H1 (cell line): ENCODE data around the gene FOXF1. TPM values are rescaled to one million over a fixed set of nuclear protein-coding genes. Genes with fewer than 3 reads are reported as not detected.

Experiments used
- CTCF ChIA-PET: fragments of 300-600 bp; sonication (Branson Sonifier 250); formaldehyde crosslinking; loops from one replicate; lab custom pipeline; 2021; ENCODE audit not compliant: partially characterized antibody; lab: Charles Lee
- POLR2A ChIA-PET: fragments of 300-600 bp; sonication (Branson Sonifier 250); formaldehyde crosslinking; loops from one replicate; lab custom pipeline; 2021; ENCODE audit warnings: inconsistent platforms; ENCODE audit not compliant: partially characterized antibody; lab: Charles Lee
- DNase-seq, 2 experiments: peaks; one replicate each; pipeline versions ENCODE4 v3.0.0 to v3.0.0-alpha.2; 2010 to 2022; ENCODE audit warnings: low spot score in 2 of 2, low read depth in 1 of 2, mixed read lengths in 1 of 2
- FAIRE-seq: peaks from 2 replicates; lab custom pipeline; 2011; peaks lifted over from hg19 to GRCh38; lab: Jason Lieb, UNC
- H2AFZ ChIP-seq: 2 replicates; pipeline ENCODE4 v1.8.1; 2012; ENCODE audit warnings: low read length, inconsistent platforms
- H2AK5ac ChIP-seq: 2 replicates; pipeline ENCODE4 v1.6.1; 2013; ENCODE audit warnings: low read depth, low read length
- H2BK120ac ChIP-seq: replicated peaks from 2 replicates; pipeline ENCODE3; 2013; ENCODE audit warnings: low read depth, low read length, inconsistent platforms
- H2BK12ac ChIP-seq: 2 replicates; pipeline ENCODE4 v1.6.1; 2013; ENCODE audit warnings: low read depth, low read length
- H2BK15ac ChIP-seq: 2 replicates; pipeline ENCODE4 v1.6.1; 2013; ENCODE audit warnings: low read length
- H2BK20ac ChIP-seq: 2 replicates; pipeline ENCODE4 v1.6.1; 2013; ENCODE audit warnings: low read length
- H2BK5ac ChIP-seq: 2 replicates; pipeline ENCODE4 v1.6.1; 2013; ENCODE audit warnings: low read depth, low read length
- H3K14ac ChIP-seq: 2 replicates; pipeline ENCODE4 v1.6.1; 2013; ENCODE audit warnings: inconsistent platforms; ENCODE audit not compliant: insufficient read length
- H3K18ac ChIP-seq: 2 replicates; pipeline ENCODE4 v1.6.1; 2013; ENCODE audit warnings: low read length; ENCODE audit errors: extremely low read depth
- H3K23ac ChIP-seq: 2 replicates; pipeline ENCODE4 v1.6.1; 2013; ENCODE audit warnings: inconsistent platforms; ENCODE audit not compliant: insufficient read length
- H3K23me2 ChIP-seq: 2 replicates; pipeline ENCODE4 v1.6.1; 2013; ENCODE audit warnings: low read depth, low read length
- H3K27ac ChIP-seq: 2 replicates; pipeline ENCODE4 v1.6.1; 2011; ENCODE audit warnings: low read depth, low read length, inconsistent platforms
- H3K27me3 ChIP-seq, 4 experiments: replicated peaks in 1 of 4; 1 replicate in 1 of 4; 2 replicates in 3 of 4; pipeline versions ENCODE4 v1.6.1 to v1.8.1; 2011 to 2013; ENCODE audit warnings: low read length in 3 of 4, mild to moderate bottlenecking in 3 of 4, inconsistent platforms in 2 of 4, mixed read lengths in 2 of 4, moderate library complexity in 1 of 4; ENCODE audit not compliant: control insufficient read depth in 3 of 4, insufficient read depth in 3 of 4; ENCODE audit errors: extremely low read depth in 1 of 4
- H3K36me3 ChIP-seq, 4 experiments: 2 replicates each; pipeline versions ENCODE4 v1.6.1 to v1.8.1; 2011 to 2013; ENCODE audit warnings: mild to moderate bottlenecking in 4 of 4, low read length in 3 of 4, moderate library complexity in 2 of 4, control low read depth in 1 of 4, inconsistent platforms in 1 of 4; ENCODE audit not compliant: insufficient read depth in 4 of 4, control insufficient read depth in 2 of 4
- H3K4ac ChIP-seq: replicated peaks from 2 replicates; pipeline ENCODE3; 2013; ENCODE audit warnings: low read length, low read depth, mixed read lengths, inconsistent platforms; ENCODE audit not compliant: insufficient read length
- H3K4me1 ChIP-seq, 4 experiments: replicated peaks in 1 of 4; 1 replicate in 1 of 4; 2 replicates in 3 of 4; pipeline versions ENCODE4 v1.6.1 to v1.8.1; 2011 to 2013; ENCODE audit warnings: low read length in 3 of 4, inconsistent platforms in 2 of 4, mixed read lengths in 1 of 4; ENCODE audit not compliant: insufficient read depth in 4 of 4, control insufficient read depth in 3 of 4
- H3K4me2 ChIP-seq, 2 experiments: 2 replicates each; pipeline versions ENCODE4 v1.6.1 to v1.8.1; 2011 to 2013; ENCODE audit warnings: low read depth in 2 of 2, low read length in 2 of 2, control low read depth in 1 of 2, inconsistent platforms in 1 of 2, mild to moderate bottlenecking in 1 of 2; ENCODE audit not compliant: insufficient read depth in 1 of 2
- H3K4me3 ChIP-seq, 4 experiments: fragments of 200-600, 300-600 bp in 1 of 4; sonication (generic), shearing (Covaris generic), sonication (Bioruptor Twin) in 1 of 4; 2 replicates each; pipeline versions ENCODE4 v1.5.1 to v1.8.1; 2011 to 2016; ENCODE audit warnings: low read length in 4 of 4, low read depth in 3 of 4, control low read depth in 2 of 4, inconsistent platforms in 2 of 4, mild to moderate bottlenecking in 2 of 4, mixed read lengths in 1 of 4, moderate library complexity in 1 of 4; ENCODE audit not compliant: insufficient read depth in 2 of 4; ENCODE audit errors: extremely low read depth in 1 of 4
- H3K56ac ChIP-seq: replicated peaks from 2 replicates; pipeline ENCODE3; 2013; ENCODE audit warnings: low read depth, mild to moderate bottlenecking, mixed read lengths, low read length, inconsistent platforms; ENCODE audit not compliant: insufficient read length
- H3K79me1 ChIP-seq: 2 replicates; pipeline ENCODE4 v1.6.1; 2013; ENCODE audit warnings: low read depth, low read length, control low read depth
- H3K79me2 ChIP-seq, 2 experiments: 2 replicates each; pipeline versions ENCODE4 v1.6.1 to v1.8.1; 2012 to 2013; ENCODE audit warnings: low read length in 2 of 2, mild to moderate bottlenecking in 2 of 2, inconsistent platforms in 1 of 2; ENCODE audit not compliant: insufficient read depth in 2 of 2, control insufficient read depth in 1 of 2
- H3K9ac ChIP-seq, 4 experiments: replicated peaks in 1 of 4; 1 replicate in 1 of 4; 2 replicates in 3 of 4; pipeline versions ENCODE4 v1.6.1 to v1.8.1; 2011 to 2013; ENCODE audit warnings: low read depth in 3 of 4, low read length in 3 of 4, control low read depth in 2 of 4, mild to moderate bottlenecking in 2 of 4, moderate library complexity in 2 of 4, inconsistent platforms in 1 of 4; ENCODE audit errors: extremely low read depth in 1 of 4
- H3K9me3 ChIP-seq, 2 experiments: 2 replicates each; pipeline versions ENCODE4 v1.6.1 to v1.8.1; 2012 to 2013; ENCODE audit warnings: mild to moderate bottlenecking in 2 of 2, moderate library complexity in 2 of 2, control low read depth in 1 of 2, inconsistent platforms in 1 of 2, low read depth in 1 of 2, low read length in 1 of 2, mixed read lengths in 1 of 2; ENCODE audit not compliant: insufficient read depth in 2 of 2
- H4K20me1 ChIP-seq, 2 experiments: replicated peaks in 1 of 2; 2 replicates each; pipeline versions ENCODE3 to v1.8.1; 2011 to 2013; ENCODE audit warnings: inconsistent platforms in 2 of 2, low read length in 2 of 2, mild to moderate bottlenecking in 1 of 2; ENCODE audit not compliant: insufficient read depth in 2 of 2, control insufficient read depth in 1 of 2
- H4K5ac ChIP-seq: 2 replicates; pipeline ENCODE4 v1.6.1; 2013; ENCODE audit warnings: low read length, low read depth, mixed read lengths, inconsistent platforms; ENCODE audit not compliant: insufficient read length
- H4K8ac ChIP-seq: 2 replicates; pipeline ENCODE4 v1.8.0; 2013; ENCODE audit warnings: mild to moderate bottlenecking, moderate library complexity, low read length, inconsistent platforms; ENCODE audit not compliant: insufficient read depth; ENCODE audit errors: extremely low read depth
- H4K91ac ChIP-seq: replicated peaks from 2 replicates; pipeline ENCODE3; 2013; ENCODE audit warnings: low read length, mixed read lengths, inconsistent platforms; ENCODE audit not compliant: insufficient read length
- BRCA1 ChIP-seq: IDR thresholded peaks from 2 replicates; pipeline ENCODE4 v1.6.1; 2012; ENCODE audit warnings: low read depth, low read length, improper control_type of control experiment
- KDM1A ChIP-seq: fragments of 200-600, 300-600 bp; sonication (generic); IDR thresholded peaks from 2 replicates; pipeline ENCODE4 v1.7.1; 2016; ENCODE audit warnings: mild to moderate bottlenecking, low read length, borderline replicate concordance
- MAFK ChIP-seq: IDR thresholded peaks from 2 replicates; pipeline ENCODE4 v1.6.1; 2012; ENCODE audit warnings: low read depth, mild to moderate bottlenecking, improper control_type of control experiment, low read length
- NRF1 ChIP-seq: IDR thresholded peaks from 2 replicates; pipeline ENCODE4 v1.6.1; 2011; ENCODE audit warnings: mild to moderate bottlenecking, low read depth, low read length, improper control_type of control experiment
- POU5F1 ChIP-seq: IDR thresholded peaks from 2 replicates; pipeline ENCODE4 v1.6.1; 2011; ENCODE audit warnings: low read depth, mild to moderate bottlenecking, low read length, moderate library complexity
- RAD21 ChIP-seq, 2 experiments: IDR thresholded peaks in 1 of 2; conservative IDR thresholded peaks in 1 of 2; 2 replicates each; pipeline ENCODE4 v1.6.1; 2011; ENCODE audit warnings: low read depth in 2 of 2, low read length in 2 of 2, improper control_type of control experiment in 1 of 2, inconsistent platforms in 1 of 2, mild to moderate bottlenecking in 1 of 2, moderate library complexity in 1 of 2
- RNF2 ChIP-seq: fragments of 200-900, 300-1000 bp; sonication (generic); IDR thresholded peaks from 2 replicates; pipeline ENCODE4 v1.7.1; 2016; ENCODE audit warnings: borderline replicate concordance, low read depth, mild to moderate bottlenecking, antibody characterized with exemption, low read length; ENCODE audit not compliant: poor library complexity, severe bottlenecking; ENCODE audit errors: missing control alignments
- RXRA ChIP-seq: IDR thresholded peaks from 2 replicates; pipeline ENCODE4 v1.6.1; 2011; ENCODE audit warnings: low read depth, mild to moderate bottlenecking, low read length, moderate library complexity; ENCODE audit not compliant: insufficient read depth
- SIX5 ChIP-seq: IDR thresholded peaks from 2 replicates; pipeline ENCODE4 v1.6.1; 2011; ENCODE audit warnings: mild to moderate bottlenecking, low read depth, low read length
- SUZ12 ChIP-seq: fragments of 200-600 bp; sonication (generic); IDR thresholded peaks from 2 replicates; pipeline ENCODE4 v1.6.1; 2012; ENCODE audit warnings: mild to moderate bottlenecking, inconsistent platforms, low read length, moderate library complexity, mixed read lengths
- TCF12 ChIP-seq: IDR thresholded peaks from 2 replicates; pipeline ENCODE4 v1.6.1; 2011; ENCODE audit warnings: low read depth, mild to moderate bottlenecking, low read length
- WGBS, 2 experiments: shearing (Covaris generic) in 1 of 2; methylation state at CpG; one replicate each; pipeline versions ENCODE4 v1.1.6 to v1.1.7; 2013 to 2015; ENCODE audit warnings: low lambda C conversion rate in 2 of 2, mixed read lengths in 2 of 2, inconsistent platforms in 1 of 2, low coverage in 1 of 2, missing lambda C conversion rate in 1 of 2; ENCODE audit not compliant: insufficient replicate concordance in 2 of 2, insufficient coverage in 1 of 2, insufficient read length in 1 of 2; ENCODE audit errors: extremely low coverage in 1 of 2, missing lambda C conversion rate in 1 of 2; 5-methylcytosine and 5-hydroxymethylcytosine counted together
- polyA plus RNA-seq, 7 experiments: library from polyadenylated mRNA; depleted of rRNA in 3 of 7; stranded (reverse) in 5 of 7; unstranded in 2 of 7; fragments of >200 nt in 5 of 7; fragments of 200-250 nt in 2 of 7; gene quantifications; 1 replicate in 5 of 7; 2 replicates in 1 of 7; 4 replicates in 1 of 7; pipeline versions ENCODE4 v1.2.1 to v1.2.3, GENCODE V29; 2011 to 2013; ENCODE audit warnings: missing spikeins in 2 of 7, mixed read lengths in 2 of 7
- total RNA-seq: library from RNA; stranded (reverse); fragmentation: NEBNext Ultra II Directional; extraction: Animal tissue kit (Norgen Biotek cat#: 25700); gene quantifications from 2 replicates; pipeline ENCODE4 v1.2.1, GENCODE V29; 2021
- TF ChIP-seq, protein P1 (sequence below): IDR thresholded peaks from 2 replicates; pipeline ENCODE4 v1.6.1; 2012; ENCODE audit warnings: low read length, inconsistent platforms

Gene FOXF1
- total and polyA plus RNA-seq, 2 of the 8 experiments (the other 6 are each of a cell fraction or from before 2014, with no cell fraction given): 0.02 TPM; not detected in 1

DNA sequence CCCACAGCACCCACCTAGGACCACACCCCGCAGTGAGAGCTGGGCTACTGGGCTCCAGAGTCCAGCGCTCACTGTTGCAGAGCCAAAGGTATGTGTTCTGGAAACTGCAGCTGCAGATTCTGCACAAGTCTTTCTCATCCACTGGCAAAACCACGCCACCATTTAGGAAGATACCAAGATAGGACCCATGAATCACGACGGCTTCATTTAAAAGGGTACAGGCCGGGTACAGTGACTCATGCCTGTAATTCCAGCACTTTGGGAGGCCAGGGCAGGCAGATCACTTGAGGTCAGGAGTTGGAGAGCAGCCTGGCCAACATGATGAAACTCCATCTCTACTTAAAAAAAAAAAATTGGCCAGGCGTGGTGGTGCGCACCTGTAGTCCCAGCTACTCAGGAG, 18.8 kb downstream of the FOXF1 start:
- no peak overlapping the region for H2AFZ ChIP-seq
- no peak overlapping the region for H3K4me3 ChIP-seq
- H3K9ac ChIP-seq: no peak overlapping the region
- ChIA-PET POLR2A (interaction anchor here (0.6 kb wide), 1 partner anchor 612 kb away, joined by 3 read pairs; no protein-coding TSS in a partner anchor), CTCF (interaction anchor here (0.6 to 1.2 kb wide), 5 partner anchors 16 to 620 kb away, joined by 3 read pairs; no protein-coding TSS in a partner anchor)
- H3K23me2 ChIP-seq: no peaks in the 10 kb centered on the region
- no peak overlapping the region for H2BK120ac ChIP-seq
- no peak overlapping the region for H3K56ac ChIP-seq
- no peak overlapping the region for H2BK5ac ChIP-seq
- H2BK12ac ChIP-seq: no peak overlapping the region
- no peak overlapping the region for H2BK15ac ChIP-seq
- H3K27me3 ChIP-seq: no peaks in the 10 kb centered on the region
- no peak overlapping the region for H3K14ac ChIP-seq
- no peaks in the 10 kb centered on the region for H3K4me1 ChIP-seq
- H4K8ac ChIP-seq: no peak overlapping the region; the same call in 1 of the 2 replicates
- H3K79me1 ChIP-seq: no peaks in the 10 kb centered on the region
- no peak overlapping the region for H3K4ac ChIP-seq
- 87% methylated on average over 8 of the region's 8 CpGs; no CpG with 5 or more reads in 1 of the 2 experiments for WGBS, 2 experiments
- no peak overlapping the region for H2AK5ac ChIP-seq
- H4K5ac ChIP-seq: no peak overlapping the region
- no peaks in the 10 kb centered on the region for H4K20me1 ChIP-seq
- H3K23ac ChIP-seq: no peak overlapping the region
- no peak for FAIRE-seq
- no peaks in the 10 kb centered on the region for H3K36me3 ChIP-seq
- H3K79me2 ChIP-seq: no peaks in the 10 kb centered on the region
- H4K91ac ChIP-seq: no peak overlapping the region
- no peak overlapping the region for H3K27ac ChIP-seq
- H3K9me3 ChIP-seq: peaks cover 3 to 12% of the 10 kb centered on the region in 2 experiments; a peak in 2 of 4 replicates
- H2BK20ac ChIP-seq: no peak overlapping the region
- no peak overlapping the region for H3K18ac ChIP-seq
- no peak overlapping the region for H3K4me2 ChIP-seq
- no peak for DNase-seq
- TF ChIP-seq SIX5 (no peak), RNF2 (no peak), POU5F1 (no peak), TCF12 (no peak), NRF1 (no peak), BRCA1 (no peak), SUZ12 (no peak), KDM1A (no peak), RAD21 (IDR thresholded peaks at IDR 0.05 in 1 of 2, conservative IDR thresholded peaks at IDR 0.05 in 1 of 2; ENCODE audit: low read depth in 2 of 2, low read length in 2 of 2) (no peak), RXRA (no peak), MAFK (no peak)
- TF ChIP-seq, protein P1, sequence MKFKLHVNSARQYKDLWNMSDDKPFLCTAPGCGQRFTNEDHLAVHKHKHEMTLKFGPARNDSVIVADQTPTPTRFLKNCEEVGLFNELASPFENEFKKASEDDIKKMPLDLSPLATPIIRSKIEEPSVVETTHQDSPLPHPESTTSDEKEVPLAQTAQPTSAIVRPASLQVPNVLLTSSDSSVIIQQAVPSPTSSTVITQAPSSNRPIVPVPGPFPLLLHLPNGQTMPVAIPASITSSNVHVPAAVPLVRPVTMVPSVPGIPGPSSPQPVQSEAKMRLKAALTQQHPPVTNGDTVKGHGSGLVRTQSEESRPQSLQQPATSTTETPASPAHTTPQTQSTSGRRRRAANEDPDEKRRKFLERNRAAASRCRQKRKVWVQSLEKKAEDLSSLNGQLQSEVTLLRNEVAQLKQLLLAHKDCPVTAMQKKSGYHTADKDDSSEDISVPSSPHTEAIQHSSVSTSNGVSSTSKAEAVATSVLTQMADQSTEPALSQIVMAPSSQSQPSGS: no peak
